Esophagus squamous epithelium (tissue), 4 donors: Measurements from ENCODE around the gene CAPN11.

Experiments
- CTCF ChIP-seq, 6 experiments: fragments of 450-650 bp in 4 of 6; fragments of 200-600 bp in 2 of 6; sonication (generic) in 2 of 6; IDR thresholded peaks; one replicate each; pipeline ENCODE4 v1.5.1; 2016 to 2019; ENCODE audit warnings: antibody characterized with exemption in 6 of 6, mild to moderate bottlenecking in 4 of 6, moderate library complexity in 4 of 6
- POLR2A ChIP-seq, 4 donors: fragments of 450-650 bp; IDR thresholded peaks; one replicate each; pipeline ENCODE4 v1.6.1; 2017; ENCODE audit warnings: antibody characterized with exemption in 4 of 4, mild to moderate bottlenecking in 4 of 4, moderate library complexity in 3 of 4

GRCh38 chr6:44152109-44152461 is 6.5 kb upstream of the CAPN11 start:
- TF ChIP-seq CTCF (IDR thresholded peaks at IDR 0.05) (no peak), POLR2A (IDR thresholded peaks at IDR 0.05) (no peak)
